SKM-1 (cell line): Measurements from ENCODE around the gene NKX6-2.
"Not testable (repeated sequence)": the region's sequence is repeated elsewhere in the genome, so short reads cannot be mapped to it uniquely, and the experiment has no call there.

ENCODE experiments used
- DNase-seq: peaks from one replicate; lab custom pipeline; 2025; ENCODE audit not compliant: unreplicated experiment; lab: John Stamatoyannopoulos, UW

Gene NKX6-2

DNA sequence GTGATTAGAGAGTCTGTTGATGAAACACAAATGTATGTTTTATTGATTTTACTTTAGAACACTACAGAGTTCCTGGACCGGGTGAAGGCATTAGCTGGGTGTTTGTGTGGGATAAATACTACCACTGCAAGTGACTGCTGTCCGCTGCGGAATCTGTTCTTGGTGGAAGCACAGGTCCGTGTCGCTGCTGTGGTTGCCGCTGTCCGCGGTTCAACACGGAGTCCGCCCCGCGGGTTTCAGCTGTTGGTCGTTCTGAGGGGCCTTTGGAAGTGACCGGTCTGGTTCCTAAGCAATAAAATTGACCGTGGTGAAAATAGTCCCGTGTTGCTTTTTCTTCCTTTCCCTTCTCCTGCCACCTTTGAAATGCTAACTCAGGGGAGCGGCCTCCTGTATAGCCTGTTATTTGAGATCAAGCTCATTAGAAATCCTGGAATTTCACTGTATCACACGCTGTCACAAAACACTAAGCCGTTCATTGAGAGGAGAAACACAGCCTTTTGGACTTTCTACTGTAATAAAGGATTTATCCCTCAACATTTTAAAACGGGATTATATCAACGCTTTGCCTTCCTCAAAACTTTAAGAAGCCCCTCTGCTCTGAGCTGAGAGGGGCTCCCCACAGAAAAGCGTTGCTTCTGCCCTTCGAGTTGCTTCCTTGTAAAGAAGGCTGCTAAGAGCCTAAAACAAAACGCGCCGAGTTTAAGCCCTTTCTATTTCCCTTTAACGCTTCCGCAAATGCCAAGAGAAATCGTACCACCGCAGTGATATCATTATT, 2.6 kb downstream of the NKX6-2 start:
- no peak for DNase-seq

DNA sequence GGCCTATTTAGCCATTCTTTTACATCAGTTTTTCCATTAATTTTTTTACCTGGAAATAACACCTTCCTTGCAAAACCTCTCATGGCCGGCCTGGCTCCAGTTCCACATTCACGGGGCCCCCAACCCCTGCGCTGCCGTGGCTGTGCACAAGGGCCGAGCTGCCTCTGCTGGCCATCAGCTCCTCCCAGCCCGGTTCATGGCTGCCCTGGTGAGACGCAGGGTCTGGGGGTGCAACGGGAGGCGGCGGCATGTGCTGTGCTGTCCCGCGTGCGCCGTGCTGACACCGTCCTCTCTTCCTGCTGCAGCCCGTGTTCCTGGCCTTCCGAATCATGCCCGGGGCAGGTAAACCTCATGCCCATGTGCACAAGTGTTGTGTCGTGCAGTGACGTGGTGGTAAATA, 4.4 kb downstream of the NKX6-2 start:
- DNase-seq, result no peak

DNA sequence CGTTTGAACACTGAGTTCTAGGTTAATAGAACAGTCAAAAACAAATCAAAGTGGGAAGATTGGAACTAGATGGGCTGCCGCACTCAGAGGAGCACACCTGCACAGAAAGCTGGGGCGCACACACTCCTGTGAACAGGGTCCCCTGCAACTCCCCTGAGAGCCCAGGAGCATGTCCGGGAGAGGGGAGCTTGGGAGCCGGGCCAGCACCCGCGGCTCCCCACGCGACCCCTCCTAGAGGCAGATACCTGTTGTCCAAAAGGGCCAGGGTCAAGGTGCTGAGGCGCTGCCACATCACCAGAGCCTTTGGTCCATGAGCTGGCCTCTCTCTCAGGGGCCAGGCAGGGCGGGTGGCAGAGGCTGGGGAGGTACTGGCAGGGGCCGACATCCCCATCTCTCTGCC, 5.6 kb downstream of the NKX6-2 start:
- DNase-seq, result no peak

DNA sequence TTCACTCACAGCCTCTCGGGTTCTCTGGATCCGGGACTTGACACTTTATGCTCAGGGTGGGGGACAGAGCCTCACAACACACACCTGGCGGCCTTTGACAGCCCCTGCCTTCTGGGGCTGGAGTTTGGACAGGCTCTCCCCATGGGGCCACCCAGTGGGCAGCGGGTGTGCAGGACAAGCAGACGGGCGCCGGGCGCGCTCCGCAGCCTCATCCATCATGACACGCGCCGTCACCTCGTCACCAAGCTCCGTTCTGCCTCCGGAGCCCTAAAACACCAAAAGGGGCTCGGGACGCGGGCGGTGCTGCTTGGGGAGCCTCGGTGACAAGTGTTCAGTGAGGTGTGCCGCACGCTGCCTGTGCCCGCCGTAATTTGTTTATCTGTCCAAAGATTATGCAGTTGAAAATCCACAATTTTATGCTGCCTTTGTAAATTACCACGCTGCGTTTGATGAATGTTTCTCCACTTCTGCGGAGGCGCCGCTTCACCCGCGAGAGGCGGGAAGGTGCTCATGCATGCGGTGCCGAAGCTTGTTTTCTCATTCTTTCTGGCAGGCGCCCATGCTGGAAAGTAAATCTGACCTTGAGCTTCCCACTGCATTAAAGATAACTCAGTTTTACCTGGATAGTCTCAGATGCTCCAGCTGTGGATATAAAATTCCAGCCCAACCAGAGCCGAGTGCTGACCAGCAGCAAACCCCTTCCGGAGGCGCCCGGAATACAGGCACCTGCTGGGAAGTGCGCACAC, 6.2 kb downstream of the NKX6-2 start:
- no peak for DNase-seq

DNA sequence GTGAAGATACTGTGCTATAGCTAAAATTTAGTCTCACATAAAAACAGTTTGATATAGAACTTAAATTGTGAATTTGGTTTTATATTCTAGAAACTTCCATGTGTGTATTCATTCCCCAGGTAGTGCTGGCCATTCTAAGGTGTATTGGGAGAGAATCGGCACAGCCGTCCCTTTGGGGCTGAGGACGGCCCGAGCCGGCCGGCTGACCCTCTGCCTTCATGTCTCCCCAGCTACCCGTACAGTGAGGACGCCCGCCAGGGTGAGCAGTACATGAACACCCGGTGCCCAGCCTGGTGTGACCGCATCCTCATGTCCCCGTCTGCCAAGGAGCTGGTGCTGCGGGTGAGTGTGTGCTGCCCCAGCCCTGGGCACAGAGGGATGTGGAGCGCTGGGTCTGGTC, 8.5 kb downstream of the NKX6-2 start:
- DNase-seq, result no peak

DNA sequence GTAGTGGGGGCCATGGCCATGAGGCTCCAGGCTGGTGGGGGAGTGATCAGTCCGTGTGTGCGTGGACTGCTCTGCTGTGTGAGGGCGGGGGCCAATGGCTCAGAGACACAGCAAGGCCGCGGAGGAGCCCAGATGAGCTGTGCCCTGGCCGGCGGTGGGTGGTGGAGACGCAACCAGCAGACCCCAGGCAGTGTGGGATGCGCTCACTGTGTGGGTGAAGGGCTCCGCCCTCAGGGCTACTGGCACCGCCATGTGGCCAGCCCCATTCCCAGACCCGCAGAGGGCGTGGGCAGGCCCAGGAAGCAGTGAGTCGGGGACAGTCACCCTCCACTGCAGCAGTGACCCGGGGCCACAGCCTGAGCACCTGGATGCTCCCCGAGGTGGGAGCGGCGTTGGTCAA, 9.1 kb downstream of the NKX6-2 start:
- no peak for DNase-seq

DNA sequence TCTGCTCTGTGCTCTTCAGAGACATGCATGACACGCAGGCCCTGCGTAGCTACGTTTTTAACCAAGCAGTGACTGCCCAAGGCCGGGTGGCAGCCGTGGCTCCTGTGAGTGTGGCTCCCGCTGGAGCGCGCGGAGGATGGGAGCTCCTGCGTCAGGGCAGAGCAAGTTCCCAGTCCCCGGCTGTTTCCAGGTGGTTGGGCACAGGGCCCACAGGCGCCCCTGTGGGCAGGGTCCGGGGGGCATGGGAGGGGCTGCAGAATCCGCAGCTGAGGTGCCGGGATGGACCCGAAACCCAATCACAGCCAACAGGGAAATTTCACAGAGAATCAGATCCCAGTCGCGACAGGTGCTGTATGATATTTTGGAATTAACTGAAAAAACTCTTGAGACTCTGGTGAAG, 9.8 kb downstream of the NKX6-2 start:
- DNase-seq, result no peak

DNA sequence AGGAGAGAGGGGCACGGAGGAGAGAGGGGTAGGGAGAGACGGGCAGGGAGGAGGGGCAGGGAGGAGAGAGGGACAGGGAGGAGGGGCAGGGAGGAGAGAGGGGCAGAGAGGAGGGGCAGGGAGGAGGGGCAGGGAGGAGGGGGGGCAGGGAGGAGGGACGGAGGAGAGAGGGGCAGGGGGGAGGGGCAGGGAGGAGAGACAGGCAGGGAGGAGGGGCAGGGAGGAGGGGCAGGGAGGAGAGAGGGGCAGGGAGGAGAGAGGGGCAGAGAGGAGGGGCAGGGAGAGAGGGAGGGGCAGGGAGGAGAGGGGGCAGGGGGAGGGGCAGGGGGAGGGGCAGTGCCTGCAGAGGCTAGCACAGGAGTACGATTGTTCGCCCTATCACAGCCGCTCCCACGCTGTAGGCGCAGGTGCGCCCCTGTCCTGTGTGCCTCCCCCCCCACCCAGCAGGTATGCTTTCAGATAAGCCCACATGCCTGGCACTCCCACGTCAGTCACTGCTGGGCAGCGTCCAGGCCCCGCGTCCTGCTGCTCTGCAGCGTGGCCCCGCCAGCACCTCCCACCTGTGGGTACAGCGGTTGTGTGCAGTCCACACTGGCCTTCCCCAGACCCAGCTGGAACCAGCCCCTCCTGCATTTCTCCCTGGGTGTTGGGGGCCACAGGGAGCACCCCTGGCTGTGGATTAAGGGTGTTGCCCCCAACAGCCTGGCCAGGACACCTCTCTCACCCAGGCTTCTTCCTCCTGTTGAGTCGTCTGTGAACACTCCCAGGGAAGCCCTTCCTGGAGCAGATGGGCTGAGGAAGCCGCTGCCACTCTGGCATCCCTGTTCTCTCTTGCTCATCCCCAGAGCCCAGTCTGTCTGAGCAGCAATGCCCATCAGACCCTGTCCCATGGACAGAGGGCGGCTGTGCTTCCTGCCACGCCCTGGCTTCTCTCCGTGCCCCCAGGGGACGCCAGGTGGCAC, 10.8 kb downstream of the NKX6-2 start:
- no peak for DNase-seq

DNA sequence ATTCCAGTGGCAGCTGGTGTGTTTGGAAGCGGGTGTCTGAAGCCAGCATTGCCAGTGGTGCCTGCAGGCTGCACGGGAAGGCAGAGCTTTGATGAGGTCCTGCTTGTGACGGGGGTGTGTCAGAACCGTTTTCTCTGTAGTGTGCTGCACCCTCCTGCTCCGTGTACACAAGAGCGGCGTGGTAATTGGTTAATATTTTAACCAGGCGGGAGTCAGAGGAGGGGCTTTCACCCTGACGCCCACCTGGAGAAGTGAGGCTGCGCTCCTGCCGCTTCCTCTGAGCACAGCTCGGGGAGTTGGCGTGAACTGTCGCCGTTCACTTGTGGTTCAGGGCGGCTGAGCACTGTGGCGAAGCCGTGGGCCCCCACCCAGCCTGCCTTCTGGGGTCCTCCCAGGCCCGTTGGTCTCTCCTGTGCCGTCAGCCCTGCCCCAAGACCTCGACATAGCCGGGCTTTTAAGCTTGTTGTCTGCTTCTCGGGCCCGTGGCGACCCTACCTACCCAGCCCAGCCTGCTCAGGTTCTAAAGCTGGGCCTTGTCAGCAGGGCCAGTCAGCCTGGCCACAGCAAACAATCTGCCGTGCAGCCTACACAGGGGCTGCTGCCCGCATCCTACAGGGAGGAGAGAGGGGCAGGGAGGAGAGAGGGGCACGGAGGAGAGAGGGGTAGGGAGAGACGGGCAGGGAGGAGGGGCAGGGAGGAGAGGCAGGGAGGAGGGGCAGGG, 11.6 kb downstream of the NKX6-2 start:
- no peak for DNase-seq

DNA sequence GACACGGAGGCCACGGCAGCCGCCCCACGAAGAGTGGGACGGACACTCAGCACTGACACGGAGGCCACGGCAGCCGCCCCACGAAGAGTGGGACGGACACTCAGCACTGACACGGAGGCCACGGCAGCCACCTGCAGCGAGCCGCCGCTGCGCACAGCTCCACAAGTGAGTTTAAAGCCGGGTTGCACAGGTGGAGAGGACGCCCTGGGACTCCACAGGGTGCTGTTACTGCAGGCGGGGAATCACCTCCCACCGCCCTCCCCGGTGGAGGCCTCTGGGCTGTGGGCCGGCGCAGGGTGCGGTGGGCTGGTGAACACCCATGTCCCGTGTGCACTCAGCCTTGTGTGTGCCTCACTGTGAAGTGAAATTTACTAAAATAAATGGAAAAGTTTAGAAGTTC, 13.1 kb downstream of the NKX6-2 start:
- DNase-seq, result not testable (repeated sequence)

DNA sequence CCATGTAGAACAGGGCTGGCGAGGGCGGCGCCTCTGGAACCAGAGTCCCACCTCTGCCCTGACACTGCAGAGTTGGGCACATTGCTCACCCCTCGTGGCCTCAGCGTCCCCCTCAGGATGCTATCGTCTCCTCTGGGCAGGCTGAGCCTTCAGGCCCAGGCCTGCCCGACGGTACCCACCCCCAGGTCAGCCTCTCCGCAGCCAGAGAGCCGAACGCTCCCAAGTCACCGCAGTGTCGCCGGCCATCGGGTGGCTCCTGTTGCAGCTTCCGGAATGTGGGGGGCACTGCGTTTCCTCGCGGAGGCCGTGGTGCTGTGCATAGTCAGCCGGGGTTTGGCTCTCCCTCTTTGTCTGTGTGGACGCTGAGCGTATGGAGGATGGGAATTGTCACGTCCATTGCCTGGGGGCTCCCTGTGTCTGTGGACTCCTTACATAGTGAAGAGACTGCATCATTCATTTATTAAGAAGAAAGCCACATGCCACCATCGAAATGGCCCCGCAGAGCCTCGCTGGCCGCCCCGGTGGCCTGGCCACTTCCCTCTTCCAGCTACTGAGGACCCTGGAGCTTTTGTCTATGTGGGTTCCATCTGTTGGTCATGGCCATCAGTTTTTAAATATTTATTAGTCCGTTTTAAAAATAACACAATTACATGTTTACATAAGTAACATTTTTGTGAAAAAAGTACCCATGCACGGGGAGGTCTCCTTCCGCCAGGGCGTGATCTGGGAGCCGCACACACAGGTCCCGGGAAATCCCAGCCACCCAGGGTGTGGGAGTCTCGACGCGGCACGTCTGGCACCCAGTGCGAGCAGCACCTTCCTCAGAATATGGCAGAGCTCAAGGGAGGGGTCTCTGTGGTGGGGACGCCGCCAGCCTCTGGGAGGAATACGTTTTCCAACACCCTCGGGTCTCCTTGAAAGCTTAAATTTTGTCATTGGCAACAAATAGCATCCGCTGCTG, 15.6 kb downstream of the NKX6-2 start:
- no peak for DNase-seq

DNA sequence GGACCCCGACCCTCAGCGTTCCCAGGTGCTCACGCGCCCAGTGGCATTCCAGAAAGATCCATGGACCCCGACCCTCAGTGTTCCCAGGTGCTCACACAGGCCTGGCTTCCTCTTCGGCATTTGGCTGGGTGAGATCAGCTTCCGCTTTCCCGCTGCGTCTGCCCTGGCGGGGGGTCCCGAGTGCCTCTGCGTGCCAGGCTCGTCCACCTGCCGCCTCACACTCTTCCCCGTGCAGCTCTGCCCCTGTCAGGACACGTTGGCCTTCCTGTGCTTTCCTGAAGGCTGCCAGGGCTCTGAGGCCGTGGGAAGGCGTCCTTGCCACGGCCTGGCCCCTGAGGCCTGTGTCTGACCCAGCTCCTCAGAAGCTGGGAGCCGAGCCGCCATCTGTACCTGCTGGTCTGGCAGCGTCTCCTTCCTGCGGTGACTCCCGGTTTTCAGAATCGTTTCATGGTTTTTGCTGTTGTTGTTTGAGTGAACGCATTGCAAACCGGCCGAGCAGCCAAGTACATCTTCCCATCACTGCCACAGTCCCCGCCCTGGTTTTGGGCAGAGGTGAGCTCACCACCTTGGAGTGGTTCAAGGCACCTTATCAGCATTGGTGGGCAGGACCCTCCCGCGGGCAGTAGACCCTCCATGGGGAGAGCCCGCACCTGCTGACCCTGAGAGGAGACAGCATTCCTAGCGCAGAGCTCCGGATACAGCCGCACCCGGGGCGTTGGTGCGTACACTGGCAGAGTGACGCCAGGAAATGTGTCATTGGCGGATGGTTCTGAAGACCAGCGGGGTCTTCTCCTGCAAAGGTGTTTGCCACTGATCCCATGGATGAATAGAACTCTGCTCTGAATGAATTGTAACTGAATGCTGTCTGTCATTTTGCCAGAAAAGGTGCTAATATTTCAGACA, 17.4 kb downstream of the NKX6-2 start:
- no peak for DNase-seq

DNA sequence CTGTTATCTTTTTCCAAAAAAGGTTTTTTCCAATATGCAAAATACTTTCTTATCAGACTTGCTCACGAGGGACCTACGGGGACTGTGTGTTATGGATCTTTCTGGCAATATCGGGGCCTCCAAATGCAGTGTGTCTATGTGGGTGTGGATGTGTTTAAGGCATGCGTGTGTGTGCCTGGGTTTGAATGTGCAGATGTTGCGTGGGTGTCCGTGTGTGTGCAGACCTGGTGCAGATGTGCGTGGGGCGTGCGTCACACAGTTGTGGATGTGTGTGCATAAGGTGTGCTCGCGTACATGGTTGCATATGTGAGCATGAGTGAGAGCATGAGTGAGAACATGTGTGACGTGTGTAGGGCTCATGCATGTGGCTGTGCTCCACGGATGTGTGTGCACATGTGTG, 19.7 kb downstream of the NKX6-2 start:
- DNase-seq, result no peak

DNA sequence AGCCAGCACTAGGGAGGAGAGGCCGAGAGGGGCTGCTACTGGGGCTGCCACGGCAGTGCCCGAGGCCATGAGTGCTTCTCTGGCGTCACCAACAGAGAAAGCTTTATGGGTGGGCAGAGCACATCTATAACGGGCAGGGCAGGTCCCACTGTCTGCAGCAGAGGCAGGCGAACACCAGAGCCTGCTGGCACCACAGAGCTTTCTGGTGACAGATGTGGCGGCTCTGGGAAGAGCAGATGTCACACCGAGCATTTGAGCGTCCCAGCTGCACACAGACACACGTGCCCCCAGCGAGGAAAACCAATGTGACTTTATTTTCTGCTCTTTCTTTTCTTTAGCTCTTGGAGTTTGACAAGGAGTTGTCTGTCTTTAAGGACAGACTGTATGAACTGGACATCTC, 20.5 kb downstream of the NKX6-2 start:
- no peak for DNase-seq

DNA sequence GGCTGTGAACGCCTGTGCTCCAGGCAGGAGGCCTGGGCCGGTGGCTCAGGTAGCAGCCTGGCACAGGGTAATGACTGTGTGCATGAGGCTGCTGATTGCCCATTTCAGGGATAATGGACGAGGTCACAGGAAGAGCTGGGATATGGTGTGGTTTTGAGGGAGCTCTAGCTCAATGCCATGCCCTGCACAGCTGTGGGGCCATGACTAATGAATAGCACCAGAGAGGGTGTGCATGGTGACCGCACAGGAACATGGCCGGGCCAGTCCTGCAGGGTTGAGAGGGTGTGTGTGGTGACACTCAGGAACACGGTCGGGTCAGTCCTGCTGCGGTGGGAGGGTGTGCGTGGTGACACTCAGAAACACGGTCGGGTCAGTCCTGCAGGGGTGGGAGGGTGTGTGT, 21.8 kb downstream of the NKX6-2 start:
- no peak for DNase-seq

DNA sequence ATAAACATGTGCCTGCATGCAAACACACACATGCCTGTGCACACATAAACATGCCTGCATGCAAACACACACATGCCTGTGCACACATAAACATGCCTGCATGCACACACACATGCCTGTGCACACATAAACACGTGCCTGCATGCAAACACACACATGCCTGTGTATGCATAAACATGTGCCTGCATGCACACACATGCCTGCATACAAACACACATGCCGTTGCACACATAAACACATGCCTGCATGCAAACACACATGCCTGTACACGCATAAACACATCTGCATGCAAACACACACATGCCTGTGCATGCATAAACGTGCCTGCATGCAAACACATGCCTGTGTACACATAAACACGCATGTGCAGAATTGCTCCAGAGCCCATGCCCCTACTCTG, 22.4 kb downstream of the NKX6-2 start:
- no peak for DNase-seq

DNA sequence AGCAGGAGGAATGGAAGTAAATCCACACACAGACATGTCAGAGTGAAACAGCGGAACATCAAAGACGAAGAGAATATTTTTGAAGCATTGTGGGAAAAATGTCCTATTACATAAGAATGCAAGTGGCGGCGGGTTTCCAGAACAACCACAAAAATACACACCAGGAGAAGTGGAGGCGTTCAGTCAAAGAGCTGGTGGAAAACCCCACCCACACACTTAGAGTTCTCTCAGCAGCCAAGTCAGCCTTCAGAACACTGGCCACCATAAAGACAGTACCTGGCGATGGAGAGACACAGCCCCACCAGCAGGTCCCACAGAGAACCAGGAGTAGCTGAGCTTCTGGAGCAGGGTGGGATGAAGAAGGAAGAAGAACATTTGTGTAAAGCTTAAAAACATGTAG, 23.7 kb downstream of the NKX6-2 start:
- no peak for DNase-seq

DNA sequence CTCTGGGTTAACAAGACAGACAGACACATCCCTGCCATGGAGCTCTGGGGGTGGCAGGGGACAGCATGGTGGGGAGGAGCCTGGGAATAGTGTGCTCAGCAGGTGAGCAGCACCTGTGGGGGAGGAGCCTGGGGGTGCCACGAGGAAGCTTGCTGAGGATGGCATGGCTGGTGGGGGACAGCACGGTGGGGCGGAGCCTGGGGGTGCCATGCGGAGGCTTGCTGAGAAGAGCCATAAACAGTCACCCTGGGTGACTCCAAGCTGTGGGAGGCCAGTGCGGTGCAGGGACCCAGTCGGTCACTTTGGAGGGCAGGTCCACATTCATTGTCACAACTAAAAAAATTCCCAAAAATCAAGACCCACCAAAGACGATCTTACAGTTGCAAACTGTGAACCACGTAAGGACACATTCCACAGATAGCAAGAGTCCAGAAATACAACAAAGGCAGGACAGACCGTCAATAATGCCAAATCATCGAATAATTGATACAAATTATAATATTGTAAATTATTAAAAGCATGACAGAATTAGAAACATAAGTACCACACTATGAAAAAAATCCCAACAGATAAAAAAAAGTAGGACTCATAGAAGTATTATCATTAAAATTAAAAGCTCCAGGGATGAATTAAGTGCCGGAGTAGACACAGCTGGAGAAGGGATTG, 24.4 kb downstream of the NKX6-2 start:
- no peak for DNase-seq
